Measurements from ENCODE around the gene SLC8A1.

The SLC8A1 gene

GRCh38 chr2:40477361-40477760 is 25.5 kb upstream of the SLC8A1 start (continued):
- TF ChIP-seq CREB5 (CRISPR knock-in tag; IDR thresholded peaks at IDR 0.05; ENCODE audit: low read depth) (no peak), TCF4 (CRISPR knock-in tag; IDR thresholded peaks at IDR 0.05; ENCODE audit: borderline replicate concordance) (no peak), ARNTL (CRISPR knock-in tag; IDR thresholded peaks at IDR 0.05; ENCODE audit: borderline replicate concordance, low read depth) (no peak), ZFP30 (CRISPR knock-in tag; IDR thresholded peaks at IDR 0.05) (no peak), RARB (CRISPR knock-in tag; IDR thresholded peaks at IDR 0.05) (no peak), CSDC2 (CRISPR knock-in tag; IDR thresholded peaks at IDR 0.05) (no peak), SNAI2 (CRISPR knock-in tag; IDR thresholded peaks at IDR 0.05) (no peak), OSR1 (CRISPR knock-in tag; IDR thresholded peaks at IDR 0.05) (no peak), ZNF565 (CRISPR knock-in tag; conservative IDR thresholded peaks at IDR 0.05; ENCODE audit: low read depth) (no peak)

- ATAC-seq = no peak
- TF ChIP-seq ZNF8 (CRISPR knock-in tag; IDR thresholded peaks at IDR 0.05) = no peak
- TF ChIP-seq ZNF565 (CRISPR knock-in tag; conservative IDR thresholded peaks at IDR 0.05; ENCODE audit: low read depth) = no peak
- no peak for TF ChIP-seq SNAI2 (CRISPR knock-in tag; IDR thresholded peaks at IDR 0.05)
- TF ChIP-seq OSR1 (CRISPR knock-in tag; IDR thresholded peaks at IDR 0.05) = no peak
- TF ChIP-seq ZFP3 (CRISPR knock-in tag; IDR thresholded peaks at IDR 0.05) = no peak
- no peak for TF ChIP-seq GLIS3 (CRISPR knock-in tag; IDR thresholded peaks at IDR 0.05)
- no peak for TF ChIP-seq CSDC2 (CRISPR knock-in tag; IDR thresholded peaks at IDR 0.05)
- no peak for TF ChIP-seq POU6F1 (CRISPR knock-in tag; IDR thresholded peaks at IDR 0.05; ENCODE audit: borderline replicate concordance, low read depth)
- TF ChIP-seq BACH2 (CRISPR knock-in tag; IDR thresholded peaks at IDR 0.05; ENCODE audit: borderline replicate concordance) = no peak
- no peak for TF ChIP-seq CSRNP3 (CRISPR knock-in tag; IDR thresholded peaks at IDR 0.05)
- TF ChIP-seq ESRRG (CRISPR knock-in tag; IDR thresholded peaks at IDR 0.05) = no peak
- no peak for TF ChIP-seq ZFP30 (CRISPR knock-in tag; IDR thresholded peaks at IDR 0.05)
- TF ChIP-seq CREB5 (CRISPR knock-in tag; IDR thresholded peaks at IDR 0.05; ENCODE audit: low read depth) = no peak
- TF ChIP-seq ARNTL (CRISPR knock-in tag; IDR thresholded peaks at IDR 0.05; ENCODE audit: borderline replicate concordance, low read depth) = no peak
- no peak for TF ChIP-seq TCF4 (CRISPR knock-in tag; IDR thresholded peaks at IDR 0.05; ENCODE audit: borderline replicate concordance)
- TF ChIP-seq PPARA (CRISPR knock-in tag; IDR thresholded peaks at IDR 0.05; ENCODE audit: borderline replicate concordance) = no peak
- TF ChIP-seq TOX (CRISPR knock-in tag; IDR thresholded peaks at IDR 0.05; ENCODE audit: borderline replicate concordance) = no peak
- no peak for TF ChIP-seq RARB (CRISPR knock-in tag; IDR thresholded peaks at IDR 0.05)
- TF ChIP-seq ISL1 (CRISPR knock-in tag; IDR thresholded peaks at IDR 0.05) = no peak
- TF ChIP-seq TSHZ2 (CRISPR knock-in tag; IDR thresholded peaks at IDR 0.05) = no peak
These were observed 24.5 kb upstream of the SLC8A1 start for GRCh38 chr2:40476436-40476835.

- no peak for TF ChIP-seq ZNF565 (CRISPR knock-in tag; conservative IDR thresholded peaks at IDR 0.05; ENCODE audit: low read depth)
- no peak for TF ChIP-seq ZC3H10 (CRISPR knock-in tag; IDR thresholded peaks at IDR 0.05)
- no peak for TF ChIP-seq ESRRG (CRISPR knock-in tag; IDR thresholded peaks at IDR 0.05)
- TF ChIP-seq ARNTL (CRISPR knock-in tag; IDR thresholded peaks at IDR 0.05; ENCODE audit: borderline replicate concordance, low read depth) = no peak
- no peak for ATAC-seq
These were observed 22.4 kb upstream of the SLC8A1 start for GRCh38 chr2:40474306-40474705.

Data from SK-N-SH treated with all-trans-retinoic acid at 6 μM for 48 hours (cell line).